ENCODE results near the gene CCDC12. TPM values are rescaled to one million over a fixed set of nuclear protein-coding genes. Genes with fewer than 3 reads are reported as not detected.
A peak's percentile ranks its signal among the peaks of the same experiment; 100 is the strongest.

Gene CCDC12
- total and polyA plus RNA-seq, 2 donors (not counting 1 experiment from before 2014, with no cell fraction given), result 84.0 to 97.3 TPM

DNA sequence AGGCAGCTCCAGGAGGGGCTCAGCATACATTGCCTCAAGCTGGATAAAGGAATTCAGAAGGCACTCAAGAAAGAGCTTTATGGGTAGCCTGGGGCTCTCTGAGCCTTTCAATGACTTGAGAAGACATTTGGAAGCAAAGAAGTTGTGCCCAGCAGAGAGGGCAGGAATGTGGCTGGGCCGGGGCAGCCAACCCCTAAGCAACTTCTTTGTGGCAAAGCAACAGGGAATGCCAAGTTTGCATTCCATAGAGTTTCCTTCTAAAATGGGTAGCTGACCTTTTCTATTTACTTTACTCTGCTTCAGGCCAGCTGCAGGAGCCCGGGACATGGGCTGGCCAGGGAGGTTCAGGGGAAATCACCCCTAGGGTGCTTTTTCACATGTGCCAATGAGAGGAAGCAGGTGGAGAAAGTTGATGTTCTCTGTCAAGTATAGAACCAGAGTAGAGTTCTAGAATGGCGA, 45.6 kb downstream of the CCDC12 start:
- H3K9ac ChIP-seq (ENCODE audit: low read length), result peak overlapping the region; percentile 37
- peaks cover 15% of the 10 kb centered on the region for H4K20me1 ChIP-seq (ENCODE audit: control insufficient read depth, insufficient read depth, low read length, poor library complexity, severe bottlenecking)
- H3K9me3 ChIP-seq (ENCODE audit: control extremely low read depth in 1 of 3, control insufficient read depth in 2 of 3, insufficient read depth in 1 of 3, low read length in 2 of 3), result peaks cover 2 to 9% (median 7%) of the 10 kb centered on the region in 3 donors
- H3K27me3 Mint-ChIP-seq, result no peaks in the 10 kb centered on the region
- H3K27me3 ChIP-seq (replicated peaks in 1 of 4; ENCODE audit: control extremely low read depth in 1 of 4, control insufficient read depth in 3 of 4, insufficient read depth in 4 of 4, low read length in 3 of 4), result no peaks in the 10 kb centered on the region
- DNase-seq, result peak; percentile 59
- ChIA-PET CTCF (interaction anchor here (0.5 to 13.6 kb wide), 10 partner anchors 8 to 108 kb away, joined by 3 to 146 read pairs (median 3); partner anchors contain the start of gene NBEAL2), POLR2A (interaction anchor here (0.9 to 2.1 kb wide), 4 partner anchors 27 to 49 kb away, joined by 4 to 9 read pairs (median 5); partner anchors contain the start of genes CCDC12 and NBEAL2)
- peaks cover 3% of the 10 kb centered on the region for H3K9me3 Mint-ChIP-seq (ENCODE audit: insufficient read depth)
- peaks cover 88% of the 10 kb centered on the region for H3K4me1 Mint-ChIP-seq
- H3K27ac Mint-ChIP-seq, result peak overlapping the region; percentile 94
- TF ChIP-seq, protein P1, sequence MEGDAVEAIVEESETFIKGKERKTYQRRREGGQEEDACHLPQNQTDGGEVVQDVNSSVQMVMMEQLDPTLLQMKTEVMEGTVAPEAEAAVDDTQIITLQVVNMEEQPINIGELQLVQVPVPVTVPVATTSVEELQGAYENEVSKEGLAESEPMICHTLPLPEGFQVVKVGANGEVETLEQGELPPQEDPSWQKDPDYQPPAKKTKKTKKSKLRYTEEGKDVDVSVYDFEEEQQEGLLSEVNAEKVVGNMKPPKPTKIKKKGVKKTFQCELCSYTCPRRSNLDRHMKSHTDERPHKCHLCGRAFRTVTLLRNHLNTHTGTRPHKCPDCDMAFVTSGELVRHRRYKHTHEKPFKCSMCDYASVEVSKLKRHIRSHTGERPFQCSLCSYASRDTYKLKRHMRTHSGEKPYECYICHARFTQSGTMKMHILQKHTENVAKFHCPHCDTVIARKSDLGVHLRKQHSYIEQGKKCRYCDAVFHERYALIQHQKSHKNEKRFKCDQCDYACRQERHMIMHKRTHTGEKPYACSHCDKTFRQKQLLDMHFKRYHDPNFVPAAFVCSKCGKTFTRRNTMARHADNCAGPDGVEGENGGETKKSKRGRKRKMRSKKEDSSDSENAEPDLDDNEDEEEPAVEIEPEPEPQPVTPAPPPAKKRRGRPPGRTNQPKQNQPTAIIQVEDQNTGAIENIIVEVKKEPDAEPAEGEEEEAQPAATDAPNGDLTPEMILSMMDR (IDR thresholded peaks at IDR 0.05), result no peak
- TF ChIP-seq EZH2 (IDR thresholded peaks at IDR 0.05; ENCODE audit: borderline replicate concordance, insufficient read depth, low read depth, low read length, poor library complexity, severe bottlenecking), result no peak
- H3K27ac ChIP-seq (ENCODE audit: low read length in 2 of 2), result peak overlapping the region; percentile 85 to 92
- H3K4me3 ChIP-seq (ENCODE audit: control extremely low read depth in 1 of 5, extremely low read depth in 1 of 5, insufficient read depth in 1 of 5, low read depth in 2 of 5, low read length in 4 of 5), result peak overlapping the region in 1 of 5 experiments; percentile 28
- peak overlapping the region; percentile 76 for H3K4me3 Mint-ChIP-seq
- ATAC-seq (ENCODE audit: low read depth), result no peak
- H3K4me1 ChIP-seq (ENCODE audit: control insufficient read depth in 2 of 2, insufficient read depth in 2 of 2, low read length in 2 of 2), result peaks cover 85 to 97% of the 10 kb centered on the region in 2 donors
- intact Hi-C loops (cut with micrococcal nuclease), result loop anchor here (1.0 to 2.0 kb wide), 2 partner anchors 7 to 22 kb away; no protein-coding TSS in a partner anchor
- peaks cover 68% of the 10 kb centered on the region for H3K79me2 ChIP-seq (ENCODE audit: control insufficient read depth, insufficient read depth, low read length)
- H2AFZ ChIP-seq (ENCODE audit: insufficient read depth, low read depth, low read length, poor library complexity, severe bottlenecking), result no peak overlapping the region
- 56% methylated on average over 2 of the region's 3 CpGs for WGBS (ENCODE audit: insufficient coverage)
- H3K36me3 ChIP-seq (replicated peaks in 1 of 2; ENCODE audit: control extremely low read depth in 1 of 2, control insufficient read depth in 1 of 2, extremely low read depth in 1 of 2, insufficient read depth in 2 of 2, low read length in 1 of 2), result peaks cover 1 to 22% of the 10 kb centered on the region in 2 experiments
- H3K4me2 ChIP-seq (replicated peaks; ENCODE audit: low read depth, low read length, poor library complexity, severe bottlenecking), result peak overlapping the region; percentile 68

Data from B cell (primary cell).